NCI-H2227 (cell line): Measurements from ENCODE around the gene SH3BP5.

Experiments
- DNase-seq: peaks from one replicate; lab custom pipeline; 2025; ENCODE audit not compliant: unreplicated experiment; lab: John Stamatoyannopoulos, UW

Gene SH3BP5

DNA sequence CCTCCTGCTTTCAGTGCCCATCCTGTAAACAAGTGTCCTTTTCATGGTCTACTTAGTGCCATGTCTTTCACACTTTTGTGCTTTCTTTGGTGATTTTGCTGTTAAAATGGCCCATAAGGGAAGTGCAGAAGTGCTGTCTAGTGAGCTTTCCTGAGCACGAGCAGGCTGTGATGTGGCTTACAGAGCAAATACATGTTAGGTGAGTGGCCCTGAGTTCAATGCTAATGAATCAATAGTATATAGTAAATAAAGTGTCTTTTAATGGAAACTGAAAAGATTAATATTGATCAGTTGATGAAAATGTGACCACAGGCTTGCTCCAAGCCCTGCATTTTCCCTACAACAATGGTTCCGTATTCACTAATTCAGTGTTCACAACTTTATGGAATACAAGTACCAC is 5.7 kb downstream of the SH3BP5 start:
- no peak for DNase-seq

- DNase-seq, result no peak
Observed at GRCh38 chr3:15326037-15326436, 6.3 kb downstream of the SH3BP5 start.

- no peak for DNase-seq
Observed at GRCh38 chr3:15325228-15325627, 7.2 kb downstream of the SH3BP5 start.

GRCh38 chr3:15324379-15324808 is 8.0 kb downstream of the SH3BP5 start:
- no peak for DNase-seq

GRCh38 chr3:15323063-15323462 is 9.3 kb downstream of the SH3BP5 start:
- DNase-seq, result no peak

DNA sequence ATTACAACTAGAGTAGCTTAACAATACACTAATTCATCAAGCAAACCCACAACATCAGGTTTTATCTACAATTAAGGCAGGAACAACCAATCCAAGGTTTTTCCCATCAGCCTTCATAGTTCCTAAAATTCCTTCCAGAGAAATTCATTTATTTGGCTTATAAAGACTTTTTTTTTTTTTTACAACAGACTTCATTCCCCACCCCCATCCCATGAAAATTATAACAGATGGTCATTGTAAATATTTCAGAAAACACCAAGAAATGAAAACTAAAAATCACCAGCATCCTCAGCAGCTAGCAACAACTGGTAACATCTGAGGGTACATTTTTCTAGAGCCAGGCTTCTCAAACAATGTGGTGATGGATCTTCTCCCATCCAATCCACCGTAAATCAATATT is 11.0 kb downstream of the SH3BP5 start:
- DNase-seq, result no peak

DNA sequence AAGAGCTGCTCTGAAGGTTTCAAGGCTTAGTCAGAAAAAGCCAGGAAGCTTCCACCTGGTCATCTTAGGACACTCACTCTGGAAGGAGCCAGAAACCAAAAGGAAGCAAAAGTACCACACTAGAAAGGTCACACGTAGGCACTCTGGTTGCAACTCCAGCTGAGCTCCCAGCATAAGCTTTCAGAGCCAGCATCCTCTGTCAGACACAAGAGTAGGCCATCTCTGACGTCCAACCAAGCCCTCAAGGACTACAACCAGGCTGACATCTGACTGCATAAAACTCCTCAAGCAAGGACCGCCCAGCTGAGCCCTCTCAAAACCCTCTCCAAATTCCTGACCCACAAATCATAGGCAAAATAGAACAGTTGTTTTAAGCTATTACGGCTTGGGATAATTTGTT is 12.8 kb downstream of the SH3BP5 start:
- peak; percentile 25 for DNase-seq

GRCh38 chr3:15319136-15319535 is 13.2 kb downstream of the SH3BP5 start:
- DNase-seq, result no peak

DNA sequence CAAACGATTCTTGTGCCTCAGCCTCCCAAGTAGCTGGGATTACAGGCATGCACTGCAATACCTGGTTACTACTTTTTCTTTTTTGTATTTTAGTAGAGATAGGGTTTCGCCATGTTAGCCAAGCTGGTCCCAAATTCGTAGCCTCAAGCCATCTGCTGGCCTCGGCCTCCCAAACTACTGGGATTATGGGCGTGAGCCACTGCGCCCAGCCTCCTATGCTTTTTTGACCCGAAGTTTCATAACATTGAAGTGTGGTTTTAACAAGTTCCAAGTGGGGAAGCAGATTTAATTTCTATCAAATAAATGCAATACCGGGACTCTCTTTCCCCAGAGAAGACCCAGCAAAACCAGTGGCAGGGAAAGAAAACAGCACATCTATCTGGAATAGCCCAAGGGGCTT is 13.7 kb downstream of the SH3BP5 start:
- no peak for DNase-seq

GRCh38 chr3:15316998-15317435 is 15.4 kb downstream of the SH3BP5 start:
- no peak for DNase-seq

- no peak for DNase-seq
Observed at GRCh38 chr3:15315003-15315402, 17.4 kb downstream of the SH3BP5 start.

- DNase-seq, result no peak
Observed at GRCh38 chr3:15314276-15314675, 18.1 kb downstream of the SH3BP5 start.

DNA sequence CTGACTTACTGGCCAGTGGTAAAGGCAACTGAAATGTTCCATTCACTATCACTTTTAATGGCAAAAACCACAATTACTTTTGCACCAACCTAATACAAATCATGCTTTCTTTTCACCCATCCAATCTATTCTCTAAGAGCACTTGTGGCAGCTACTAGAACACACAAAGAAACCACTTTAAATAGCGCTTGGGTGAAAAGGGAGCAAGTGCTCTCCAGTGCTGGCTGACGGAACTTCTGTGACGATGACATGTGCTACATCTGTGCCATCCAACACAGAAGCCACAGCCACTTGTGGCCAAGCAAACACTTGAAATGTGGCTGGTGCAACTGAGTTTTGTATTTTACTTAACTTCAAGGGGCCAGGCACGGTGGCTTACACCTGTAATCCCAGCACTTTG is 18.9 kb downstream of the SH3BP5 start:
- DNase-seq, result peak; percentile 4

DNA sequence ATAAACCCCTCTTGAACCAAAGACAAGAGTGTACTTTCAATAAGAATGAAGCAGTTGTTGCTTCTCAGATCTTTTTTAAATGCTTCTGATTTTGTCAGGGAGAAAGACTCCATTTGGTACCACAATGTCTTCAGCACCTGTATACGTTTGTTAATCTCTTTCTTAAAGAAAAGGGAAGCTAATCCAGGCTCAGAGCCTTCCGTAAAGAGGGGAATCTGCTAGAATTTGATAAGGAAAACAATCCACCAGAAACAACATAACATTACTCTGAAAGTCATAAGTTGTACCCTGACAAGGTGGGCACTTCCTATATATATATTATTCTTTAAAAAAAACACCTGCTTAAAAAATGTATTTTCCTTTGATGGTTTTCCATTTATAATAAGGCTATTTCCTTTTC is 19.8 kb downstream of the SH3BP5 start:
- no peak for DNase-seq

- DNase-seq, result peak; percentile 29
Observed at GRCh38 chr3:15310491-15311370, 21.7 kb downstream of the SH3BP5 start.

DNA sequence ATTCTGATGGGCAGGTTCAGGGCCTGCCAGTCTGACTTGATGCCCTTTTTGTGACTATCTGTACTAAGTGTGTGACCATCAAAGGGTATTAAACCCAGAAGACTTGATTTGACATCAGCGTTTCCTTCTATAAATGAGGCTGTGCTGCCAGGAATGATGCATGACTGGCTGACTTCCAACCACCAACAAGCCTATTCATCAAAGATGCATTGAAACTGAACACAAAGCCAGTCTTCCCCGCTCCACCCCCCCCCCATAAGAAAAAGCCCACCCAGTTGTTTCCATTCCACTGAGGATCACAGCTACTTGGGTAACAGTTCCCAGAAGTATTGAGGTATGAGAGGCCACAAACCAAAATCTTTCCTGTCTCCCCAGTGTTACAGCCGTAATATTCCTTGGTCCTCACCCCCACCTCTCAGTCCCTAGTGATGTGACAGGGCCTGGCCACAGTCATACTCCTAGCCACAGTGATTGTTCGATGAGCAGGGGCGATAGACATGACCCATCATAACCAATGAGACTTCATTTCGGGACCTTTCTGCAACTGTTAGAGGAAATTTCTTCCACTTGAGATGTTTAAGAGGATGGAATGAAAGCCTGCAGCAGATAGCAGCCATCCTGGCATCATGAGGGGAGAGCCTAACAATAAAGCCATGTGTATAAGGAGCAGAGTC is 22.6 kb downstream of the SH3BP5 start:
- no peak for DNase-seq

DNA sequence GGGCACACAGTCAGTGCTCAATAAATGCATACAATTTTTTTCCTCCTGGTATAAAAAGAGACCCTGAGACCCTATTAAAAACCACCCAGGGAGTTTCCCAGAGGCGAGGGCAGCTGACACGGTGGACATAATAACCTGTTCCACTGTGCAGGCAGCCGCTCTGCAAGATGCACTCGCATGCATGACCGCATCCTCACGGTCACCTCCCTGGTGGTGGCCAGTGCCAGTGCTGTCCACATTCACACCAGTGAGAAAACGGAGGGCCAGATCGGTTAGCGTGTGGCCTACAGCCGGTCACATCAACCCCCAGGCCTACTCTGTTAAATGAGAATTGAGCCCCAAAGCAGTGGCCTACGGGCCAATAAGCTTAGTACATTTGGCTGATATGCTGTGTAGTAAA is 24.8 kb downstream of the SH3BP5 start:
- DNase-seq, result peak; percentile 9

DNA sequence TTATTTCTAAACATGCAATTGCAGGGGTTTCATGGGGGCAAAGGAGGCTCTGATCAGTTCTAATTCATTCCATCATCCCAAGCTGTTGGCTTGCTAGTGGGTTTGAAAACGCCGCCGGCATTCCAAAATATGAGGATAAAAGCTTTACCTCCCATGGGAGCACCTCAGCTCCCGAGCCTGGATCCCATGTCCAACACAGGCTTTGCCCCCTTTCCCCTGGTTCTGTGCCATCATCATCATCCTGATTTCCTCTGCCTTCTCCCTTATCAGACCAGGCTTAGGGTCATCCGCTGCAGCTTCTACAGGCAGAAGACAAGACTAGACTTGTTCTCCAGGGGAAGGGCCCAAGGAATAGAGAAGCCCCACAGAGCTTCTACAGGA is 25.4 kb downstream of the SH3BP5 start:
- no peak for DNase-seq

GRCh38 chr3:15305359-15305844 is 27.0 kb downstream of the SH3BP5 start:
- no peak for DNase-seq

GRCh38 chr3:15303728-15304127 is 28.7 kb downstream of the SH3BP5 start:
- DNase-seq, result no peak

- no peak for DNase-seq
Observed at GRCh38 chr3:15303216-15303615, 29.2 kb downstream of the SH3BP5 start.

GRCh38 chr3:15301761-15302160 is 30.6 kb downstream of the SH3BP5 start:
- DNase-seq, result no peak
